Smooth muscle cell (in vitro differentiated cells): ENCODE data around the gene PPP1CA. TPM values are rescaled to one million over a fixed set of nuclear protein-coding genes. Genes with fewer than 3 reads are reported as not detected.
A peak's percentile ranks its signal among the peaks of the same experiment; 100 is the strongest.

Source experiments
- DNase-seq: peaks from one replicate; lab custom pipeline; 2025; ENCODE audit not compliant: unreplicated experiment; lab: John Stamatoyannopoulos, UW
- H2AFZ ChIP-seq: fragments of 200-600 bp; sonication (generic); 2 replicates; pipeline ENCODE4 v1.6.0; 2016; ENCODE audit warnings: antibody characterized with exemption, low read depth, mild to moderate bottlenecking
- H3F3A ChIP-seq: fragments of 200-600 bp; sonication (generic); 2 replicates; pipeline ENCODE4 v1.6.0; 2017; ENCODE audit warnings: antibody characterized with exemption, low read depth
- H3K27ac ChIP-seq: fragments of 200-600 bp; sonication (generic); 2 replicates; pipeline ENCODE4 v1.5.1; 2016; ENCODE audit warnings: low read depth, mild to moderate bottlenecking
- H3K27me3 ChIP-seq: fragments of 200-600 bp; sonication (generic); 2 replicates; pipeline ENCODE4 v1.6.1; 2016; ENCODE audit warnings: low read depth, mild to moderate bottlenecking
- H3K36me3 ChIP-seq: fragments of 200-600 bp; sonication (generic); 2 replicates; pipeline ENCODE4 v1.5.1; 2016; ENCODE audit warnings: low read depth
- H3K4me1 ChIP-seq: fragments of 200-600 bp; sonication (generic); 2 replicates; pipeline ENCODE4 v1.5.1; 2016; ENCODE audit warnings: low read depth
- H3K4me2 ChIP-seq: fragments of 200-600 bp; sonication (generic); 2 replicates; pipeline ENCODE4 v1.6.0; 2016; ENCODE audit warnings: mild to moderate bottlenecking
- H3K4me3 ChIP-seq: fragments of 200-600 bp; sonication (generic); 2 replicates; pipeline ENCODE4 v1.5.1; 2016; ENCODE audit warnings: mild to moderate bottlenecking
- H3K79me2 ChIP-seq: fragments of 200-600 bp; sonication (generic); 2 replicates; pipeline ENCODE4 v1.6.0; 2016; ENCODE audit warnings: low read depth, mild to moderate bottlenecking
- H3K9ac ChIP-seq: fragments of 200-600 bp; sonication (generic); 2 replicates; pipeline ENCODE4 v1.6.0; 2016; ENCODE audit warnings: low read depth
- H3K9me3 ChIP-seq: fragments of 200-600 bp; sonication (generic); replicated peaks from 2 replicates; pipeline ENCODE4 v1.5.1; 2016; ENCODE audit warnings: low read depth
- H4K20me1 ChIP-seq: fragments of 200-600 bp; sonication (generic); 2 replicates; pipeline ENCODE4 v1.6.0; 2016; ENCODE audit warnings: low read depth
- CTCF ChIP-seq: fragments of 200-600 bp; sonication (generic); IDR thresholded peaks from 2 replicates; pipeline ENCODE4 v1.5.1; 2017; ENCODE audit warnings: borderline replicate concordance, mild to moderate bottlenecking, antibody characterized with exemption; ENCODE audit not compliant: insufficient read depth, poor library complexity, severe bottlenecking
- WGBS: methylation state at CpG from one replicate; pipeline ENCODE4 v1.1.7; 2016; ENCODE audit warnings: low lambda C conversion rate; 5-methylcytosine and 5-hydroxymethylcytosine counted together
- polyA plus RNA-seq: library from polyadenylated mRNA; unstranded; fragments of >200 nt; fragmentation: Nextera tagmentation; extraction: Ambion mirVana; gene quantifications from 2 replicates; pipeline ENCODE4 v1.2.1, GENCODE V29; 2016
- total RNA-seq: library from RNA; depleted of rRNA; stranded (reverse); fragments of >200 nt; gene quantifications from 2 replicates; pipeline ENCODE4 v1.2.3, GENCODE V29; 2014

The PPP1CA gene
- total and polyA plus RNA-seq, 2 experiments from 2014 or later = 123 to 210 TPM

GRCh38 chr11:67369275-67369674 is 32.4 kb downstream of the PPP1CA start:
- peaks cover 3% of the 10 kb centered on the region for H3K79me2 ChIP-seq
- H4K20me1 ChIP-seq = peaks cover 68% of the 10 kb centered on the region
- WGBS = 87% methylated on average over 8 of the region's 8 CpGs

GRCh38 chr11:67368621-67369020 is 33.0 kb downstream of the PPP1CA start:
- peaks cover 69% of the 10 kb centered on the region for H4K20me1 ChIP-seq
- peaks cover 18% of the 10 kb centered on the region for H3K4me1 ChIP-seq
- H3K4me2 ChIP-seq = no peak overlapping the region
- TF ChIP-seq CTCF = no peak
- 87% methylated on average over 3 of the region's 3 CpGs for WGBS
- no peaks in the 10 kb centered on the region for H3K36me3 ChIP-seq
- no peaks in the 10 kb centered on the region for H3F3A ChIP-seq
- H3K9me3 ChIP-seq = no peaks in the 10 kb centered on the region
- H2AFZ ChIP-seq = no peak overlapping the region
- H3K4me3 ChIP-seq = no peak overlapping the region
- peaks cover 3% of the 10 kb centered on the region for H3K79me2 ChIP-seq
- no peak overlapping the region for H3K9ac ChIP-seq
- DNase-seq = no peak
- no peaks in the 10 kb centered on the region for H3K27me3 ChIP-seq
- no peak overlapping the region for H3K27ac ChIP-seq

More at GRCh38 chr11:67369275-67369674, 32.4 kb downstream of the PPP1CA start:
- Histone ChIP-seq H3K27me3 (no peaks in the 10 kb centered on the region), H2AFZ (no peak overlapping the region), H3K4me1 (peaks cover 20% of the 10 kb centered on the region), H3K9ac (no peak overlapping the region), H3K27ac (peak overlapping the region; percentile 60), H3K4me2 (peak overlapping the region; percentile 100), H3F3A (no peaks in the 10 kb centered on the region), H3K9me3 (no peaks in the 10 kb centered on the region), H3K4me3 (no peak overlapping the region), H3K36me3 (no peaks in the 10 kb centered on the region)
- no peak for TF ChIP-seq CTCF
- no peak for DNase-seq

GRCh38 chr11:67367761-67368227 is 33.9 kb downstream of the PPP1CA start:
- H3K4me1 ChIP-seq = peaks cover 18% of the 10 kb centered on the region
- no peaks in the 10 kb centered on the region for H3K27me3 ChIP-seq
- TF ChIP-seq CTCF = no peak
- no peaks in the 10 kb centered on the region for H3K79me2 ChIP-seq
- H4K20me1 ChIP-seq = peaks cover 71% of the 10 kb centered on the region
- no peaks in the 10 kb centered on the region for H3K9me3 ChIP-seq
- H3K27ac ChIP-seq = no peak overlapping the region
- DNase-seq = no peak
- no peaks in the 10 kb centered on the region for H3K36me3 ChIP-seq
- 90% methylated on average over 6 of the region's 7 CpGs for WGBS
- no peak overlapping the region for H3K4me2 ChIP-seq
- no peak overlapping the region for H3K9ac ChIP-seq
- no peak overlapping the region for H2AFZ ChIP-seq
- no peaks in the 10 kb centered on the region for H3F3A ChIP-seq
- no peak overlapping the region for H3K4me3 ChIP-seq
